ENCODE results near the gene RYK. TPM values are rescaled to one million over a fixed set of nuclear protein-coding genes. Genes with fewer than 3 reads are reported as not detected.
A peak's percentile ranks its signal among the peaks of the same experiment; 100 is the strongest.

The RYK gene
- total RNA-seq, 4 donors from 2014 or later: 78.2 to 120 (median 96.5) TPM

DNA sequence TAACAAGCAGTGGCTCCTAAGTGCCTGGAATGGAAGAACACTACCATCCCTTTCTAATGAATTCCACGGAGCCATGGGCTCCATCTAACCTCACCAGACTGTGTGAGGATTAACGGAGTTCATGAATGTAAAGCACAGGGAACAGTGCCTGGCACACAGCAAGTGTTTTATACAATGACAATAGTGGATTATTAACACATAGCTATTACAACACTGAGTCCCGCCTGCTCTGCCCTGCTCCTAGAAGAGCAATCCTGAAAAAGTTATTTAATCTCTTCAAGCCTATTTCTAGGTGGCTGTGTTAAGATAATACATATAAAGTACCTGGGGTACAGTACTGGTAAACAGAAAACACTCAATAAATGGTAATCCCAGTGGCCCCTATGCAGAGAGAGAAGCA, 51.4 kb downstream of the RYK start:
- WGBS: 79% methylated on average over 3 of the region's 3 CpGs
- Histone ChIP-seq H3K9me3 (no peaks in the 10 kb centered on the region), H3K4me1 (no peaks in the 10 kb centered on the region), H3K36me3 (peaks cover 0 to 74% (median 47%) of the 10 kb centered on the region in 4 donors), H3K27ac (replicated peaks in 1 of 4) (no peak overlapping the region), H3K4me3 (no peak overlapping the region), H3K27me3 (no peaks in the 10 kb centered on the region)
- intact Hi-C loops (cut with DNase I): loop anchor here (10.0 kb wide), 1 partner anchor 264 kb away; no protein-coding TSS in a partner anchor
- DNase-seq (ENCODE audit: extremely low spot score): no peak
- no peak for TF ChIP-seq CTCF (IDR thresholded peaks at IDR 0.05)
- TF ChIP-seq EP300 (IDR thresholded peaks at IDR 0.05): no peak
- TF ChIP-seq POLR2A (IDR thresholded peaks at IDR 0.05; ENCODE audit: low read depth): no peak
- no peak for TF ChIP-seq POLR2AphosphoS5 (IDR thresholded peaks at IDR 0.05)

GRCh38 chr3:134198414-134198813, 52.2 kb downstream of the RYK start:
- Histone ChIP-seq H3K4me3 (no peak overlapping the region), H3K36me3 (peaks cover 0 to 77% (median 46%) of the 10 kb centered on the region in 4 donors), H3K9me3 (no peaks in the 10 kb centered on the region), H3K27me3 (no peaks in the 10 kb centered on the region), H3K27ac (replicated peaks in 1 of 4) (no peak overlapping the region), H3K4me1 (no peaks in the 10 kb centered on the region)
- 94% methylated on average over 2 of the region's 2 CpGs for WGBS
- DNase-seq (ENCODE audit: extremely low spot score): no peak
- TF ChIP-seq POLR2AphosphoS5 (IDR thresholded peaks at IDR 0.05) (no peak), POLR2A (IDR thresholded peaks at IDR 0.05; ENCODE audit: low read depth) (no peak), EP300 (IDR thresholded peaks at IDR 0.05) (no peak), CTCF (IDR thresholded peaks at IDR 0.05) (no peak)
- intact Hi-C loops (cut with DNase I): loop anchor here (10.0 kb wide), 1 partner anchor 264 kb away; no protein-coding TSS in a partner anchor

DNA sequence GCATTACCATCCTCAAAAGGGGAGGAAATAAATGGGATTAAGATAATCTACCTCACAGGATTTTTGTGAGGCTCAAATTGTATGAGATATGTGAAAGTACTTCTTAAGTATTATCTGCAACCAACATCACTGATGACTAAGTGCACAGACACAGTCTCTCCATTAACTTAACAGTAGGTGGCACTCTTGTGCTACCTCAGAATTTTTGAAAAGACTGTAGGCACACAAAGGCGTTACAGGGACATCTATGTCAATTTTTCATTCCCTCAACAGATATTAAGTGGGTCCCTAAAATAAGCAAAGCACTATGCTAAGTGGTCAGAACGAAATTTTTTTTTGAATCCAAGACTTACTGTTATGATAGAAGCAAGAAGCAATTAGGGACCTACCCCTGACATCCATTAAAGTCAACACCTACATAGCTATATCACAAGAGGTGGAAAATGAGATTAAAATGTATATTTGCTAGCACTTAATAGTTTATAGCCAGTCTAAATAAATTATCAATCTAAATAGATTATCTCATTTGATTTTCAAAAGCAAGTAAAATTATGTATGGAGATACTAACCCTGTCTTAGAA, 52.9 kb downstream of the RYK start:
- H3K4me1 ChIP-seq: no peaks in the 10 kb centered on the region
- H3K4me3 ChIP-seq: no peak overlapping the region
- H3K27ac ChIP-seq (replicated peaks in 1 of 4): no peak overlapping the region
- no peaks in the 10 kb centered on the region for H3K9me3 ChIP-seq
- peaks cover 0 to 78% (median 45%) of the 10 kb centered on the region in 4 donors for H3K36me3 ChIP-seq
- no peak for TF ChIP-seq POLR2AphosphoS5 (IDR thresholded peaks at IDR 0.05)
- TF ChIP-seq CTCF (IDR thresholded peaks at IDR 0.05): peak; percentile 57 to 77 (median 59)
- TF ChIP-seq EP300 (IDR thresholded peaks at IDR 0.05): no peak
- TF ChIP-seq POLR2A (IDR thresholded peaks at IDR 0.05; ENCODE audit: low read depth): no peak
- no peak for DNase-seq (ENCODE audit: extremely low spot score)
- intact Hi-C loops (cut with DNase I): loop anchor here (10.0 kb wide), 1 partner anchor 263 kb away; no protein-coding TSS in a partner anchor
- H3K27me3 ChIP-seq: no peaks in the 10 kb centered on the region
- 8% methylated on average over 2 of the region's 2 CpGs for WGBS

GRCh38 chr3:134194247-134194646, 56.4 kb downstream of the RYK start:
- Histone ChIP-seq H3K9me3 (no peaks in the 10 kb centered on the region), H3K27ac (replicated peaks in 1 of 4) (no peak overlapping the region), H3K4me1 (no peaks in the 10 kb centered on the region), H3K27me3 (no peaks in the 10 kb centered on the region), H3K36me3 (peaks cover 0 to 62% (median 26%) of the 10 kb centered on the region in 4 donors), H3K4me3 (no peak overlapping the region)
- intact Hi-C loops (cut with DNase I): loop anchor here (10.0 kb wide), 1 partner anchor 259 kb away; no protein-coding TSS in a partner anchor
- no peak for DNase-seq (ENCODE audit: extremely low spot score)
- no peak for TF ChIP-seq POLR2A (IDR thresholded peaks at IDR 0.05; ENCODE audit: low read depth)
- TF ChIP-seq CTCF (IDR thresholded peaks at IDR 0.05): no peak
- TF ChIP-seq EP300 (IDR thresholded peaks at IDR 0.05): no peak
- no peak for TF ChIP-seq POLR2AphosphoS5 (IDR thresholded peaks at IDR 0.05)
- 90% methylated on average over 2 of the region's 2 CpGs for WGBS
